Measurements from ENCODE around the gene RNASE2.
"Not testable (repeated sequence)": the region's sequence is repeated elsewhere in the genome, so short reads cannot be mapped to it uniquely, and the experiment has no call there.

- TF ChIP-seq CTCF, EP300 (IDR thresholded peaks at IDR 0.05): not testable (repeated sequence)
Observed at GRCh38 chr14:20958946-20959345, 3.7 kb downstream of the RNASE2 start.

All from tibial nerve (tissue), 4 donors.